Thoracic aorta (tissue), 2 donors: ENCODE data around the gene CLK1. TPM values are rescaled to one million over a fixed set of nuclear protein-coding genes. Genes with fewer than 3 reads are reported as not detected.

Source experiments
- ATAC-seq: fragments of 150-250 bp; one replicate; pipeline ENCODE4 v1.8.0; 2017; ENCODE audit warnings: low read depth; ENCODE audit not compliant: insufficient number of reproducible peaks, low FRiP score
- DNase-seq: peaks from one replicate; pipeline ENCODE4 v3.0.0-alpha.2; 2020; ENCODE audit warnings: low spot score
- H3K27ac ChIP-seq, 2 donors: fragments of 200-600 bp; sonication (generic); 1 replicate in 1 of 2; 2 replicates in 1 of 2; pipeline ENCODE4 v1.5.1; 2016; ENCODE audit warnings: mild to moderate bottlenecking in 2 of 2, moderate library complexity in 2 of 2
- H3K27me3 ChIP-seq: fragments of 200-600 bp; sonication (generic); replicated peaks from 2 replicates; pipeline ENCODE4 v1.6.0; 2016; ENCODE audit warnings: mild to moderate bottlenecking; ENCODE audit not compliant: insufficient read depth
- H3K36me3 ChIP-seq: fragments of 200-600 bp; sonication (generic); one replicate; pipeline ENCODE4 v1.5.1; 2016
- H3K4me1 ChIP-seq, 2 donors: fragments of 200-600 bp; sonication (generic); 1 replicate in 1 of 2; 2 replicates in 1 of 2; pipeline versions ENCODE4 v1.5.1 to v1.6.0; 2016; ENCODE audit warnings: low read depth in 2 of 2, mild to moderate bottlenecking in 1 of 2; ENCODE audit not compliant: control insufficient read depth in 1 of 2
- H3K4me3 ChIP-seq: fragments of 200-600 bp; sonication (generic); 2 replicates; pipeline ENCODE4 v1.5.1; 2016; ENCODE audit warnings: mild to moderate bottlenecking
- H3K9me3 ChIP-seq: fragments of 200-600 bp; sonication (generic); 2 replicates; pipeline ENCODE4 v1.5.1; 2016
- CTCF ChIP-seq: fragments of 200-600 bp; sonication (generic); IDR thresholded peaks from one replicate; pipeline ENCODE4 v1.5.1; 2019; ENCODE audit warnings: antibody characterized with exemption
- total RNA-seq, 2 donors: library from RNA; depleted of rRNA; stranded (reverse); fragments of >200 nt; gene quantifications; one replicate each; pipeline versions ENCODE4 v1.1.0 to v1.2.3, GENCODE V29; 2016

The CLK1 gene
- total RNA-seq, 2 donors from 2014 or later, result 99.5 to 194 TPM

GRCh38 chr2:200814276-200814815, 50.1 kb downstream of the CLK1 start:
- Histone ChIP-seq H3K4me1 (peaks cover 29 to 43% of the 10 kb centered on the region in 2 donors), H3K9me3 (no peaks in the 10 kb centered on the region), H3K27me3 (no peaks in the 10 kb centered on the region), H3K4me3 (no peak overlapping the region), H3K36me3 (peaks cover 39% of the 10 kb centered on the region), H3K27ac (no peak overlapping the region)
- no peak for DNase-seq
- no peak for ATAC-seq
- TF ChIP-seq CTCF, result no peak

GRCh38 chr2:200812122-200813022, 52.1 kb downstream of the CLK1 start:
- DNase-seq (peak; percentile 33), ATAC-seq (peak; percentile 25)
- Histone ChIP-seq H3K4me1 (peaks cover 29 to 43% of the 10 kb centered on the region in 2 donors), H3K4me3 (peak overlapping the region; percentile 97), H3K9me3 (no peaks in the 10 kb centered on the region), H3K27me3 (no peaks in the 10 kb centered on the region), H3K27ac (peak overlapping the region; percentile 98 to 99), H3K36me3 (peaks cover 25% of the 10 kb centered on the region)
- peak; percentile 60 for TF ChIP-seq CTCF

- ATAC-seq (peak; percentile 96), DNase-seq (peak; percentile 82)
- no peak for TF ChIP-seq CTCF
These were observed 52.9 kb downstream of the CLK1 start, which contains the start of gene BZW1 for GRCh38 chr2:200811333-200812121. BZW1 (plus strand) TSS chr2:200811910; CDS start chr2:200813218, 1,308 bp downstream.

GRCh38 chr2:200810998-200811332, 53.5 kb downstream of the CLK1 start:
- Histone ChIP-seq H3K27ac (peak overlapping the region; percentile 98 to 99), H3K4me3 (peak overlapping the region; percentile 97), H3K27me3 (no peaks in the 10 kb centered on the region), H3K36me3 (peaks cover 11% of the 10 kb centered on the region), H3K9me3 (no peaks in the 10 kb centered on the region), H3K4me1 (peaks cover 29 to 50% of the 10 kb centered on the region in 2 donors)
- no peak for TF ChIP-seq CTCF
- ATAC-seq (peak; percentile 5), DNase-seq (no peak)

More at GRCh38 chr2:200811333-200812121, 52.9 kb downstream of the CLK1 start, which contains the start of gene BZW1:
- Histone ChIP-seq H3K9me3 (no peaks in the 10 kb centered on the region), H3K27ac (peak within 1 kb of the TSS; percentile 98 to 99), H3K36me3 (peaks cover 16% of the 10 kb centered on the region), H3K4me1 (peaks cover 29 to 45% of the 10 kb centered on the region in 2 donors), H3K27me3 (no peaks in the 10 kb centered on the region), H3K4me3 (peak within 1 kb of the TSS; percentile 97)
